Mucosa of descending colon (tissue), 3 donors: ENCODE measurements around the gene PLCB4. TPM values are rescaled to one million over a fixed set of nuclear protein-coding genes. Genes with fewer than 3 reads are reported as not detected.
A peak's percentile ranks its signal among the peaks of the same experiment; 100 is the strongest.

ENCODE experiments used
- ATAC-seq: fragments of 200-7000 bp; cut with Tn5 transposase; one replicate; pipeline ENCODE4 v1.9.1; 2020; ENCODE audit warnings: mild to moderate bottlenecking, moderate library complexity
- DNase-seq, 3 donors: peaks; one replicate each; pipeline ENCODE4 v3.0.0-alpha.2; 2020
- H3K36me3 ChIP-seq: fragments of 200-600 bp; one replicate; pipeline ENCODE4 v1.8.0; 2021; ENCODE audit warnings: low read depth, mild to moderate bottlenecking
- H3K4me1 ChIP-seq: fragments of 200-600 bp; one replicate; pipeline ENCODE4 v1.8.0; 2021; ENCODE audit warnings: low read depth, mild to moderate bottlenecking
- H3K4me3 ChIP-seq: fragments of 200-600 bp; one replicate; pipeline ENCODE4 v1.8.0; 2021; ENCODE audit warnings: mild to moderate bottlenecking
- H3K9me3 ChIP-seq: fragments of 200-600 bp; one replicate; pipeline ENCODE4 v1.8.0; 2021; ENCODE audit warnings: mild to moderate bottlenecking
- intact Hi-C, 2 donors: fragments of 100-400 bp; cut with DNase I in 1 of 2; cut with micrococcal nuclease in 1 of 2; formaldehyde crosslinking; loops; one replicate each; pipeline versions ENCODE4 v1.11.0 to v1.11.1; 2022; cut with DNase I, micrococcal nuclease
- total RNA-seq, 3 donors: library from RNA; stranded (reverse); fragmentation: NEBNext Ultra II Directional in 2 of 3; extraction: Animal tissue kit (Norgen Biotek cat#: 25700) in 2 of 3; gene quantifications; one replicate each; pipeline versions ENCODE4 v1.2.1 to v1.2.4, GENCODE V29; 2021 to 2023
- TF ChIP-seq, protein P1 (sequence below): fragments of 200-600 bp; IDR thresholded peaks from one replicate; pipeline ENCODE4 v1.8.0; 2022; ENCODE audit warnings: antibody characterized with exemption, mild to moderate bottlenecking
- donor health status: DM: no; HTN: no; CAD: no; lungs with moderate emphysema.
- donor health status: DM: no; HTN: no; CAD: no.
- donor health status: DM: no; HTN: yes; CAD: no.

PLCB4 gene
- total RNA-seq, 3 donors from 2014 or later, result 37.8 to 55.0 (median 51.2) TPM

- H3K36me3 ChIP-seq, result no peaks in the 10 kb centered on the region
- DNase-seq (no peak), ATAC-seq (no peak)
- intact Hi-C loops, result no loop called here
- no peak overlapping the region for H3K4me3 ChIP-seq
- H3K4me1 ChIP-seq, result no peaks in the 10 kb centered on the region
- TF ChIP-seq, protein P1, sequence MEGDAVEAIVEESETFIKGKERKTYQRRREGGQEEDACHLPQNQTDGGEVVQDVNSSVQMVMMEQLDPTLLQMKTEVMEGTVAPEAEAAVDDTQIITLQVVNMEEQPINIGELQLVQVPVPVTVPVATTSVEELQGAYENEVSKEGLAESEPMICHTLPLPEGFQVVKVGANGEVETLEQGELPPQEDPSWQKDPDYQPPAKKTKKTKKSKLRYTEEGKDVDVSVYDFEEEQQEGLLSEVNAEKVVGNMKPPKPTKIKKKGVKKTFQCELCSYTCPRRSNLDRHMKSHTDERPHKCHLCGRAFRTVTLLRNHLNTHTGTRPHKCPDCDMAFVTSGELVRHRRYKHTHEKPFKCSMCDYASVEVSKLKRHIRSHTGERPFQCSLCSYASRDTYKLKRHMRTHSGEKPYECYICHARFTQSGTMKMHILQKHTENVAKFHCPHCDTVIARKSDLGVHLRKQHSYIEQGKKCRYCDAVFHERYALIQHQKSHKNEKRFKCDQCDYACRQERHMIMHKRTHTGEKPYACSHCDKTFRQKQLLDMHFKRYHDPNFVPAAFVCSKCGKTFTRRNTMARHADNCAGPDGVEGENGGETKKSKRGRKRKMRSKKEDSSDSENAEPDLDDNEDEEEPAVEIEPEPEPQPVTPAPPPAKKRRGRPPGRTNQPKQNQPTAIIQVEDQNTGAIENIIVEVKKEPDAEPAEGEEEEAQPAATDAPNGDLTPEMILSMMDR, result no peak
- no peaks in the 10 kb centered on the region for H3K9me3 ChIP-seq
These were observed 43.9 kb downstream of the PLCB4 start for GRCh38 chr20:9112541-9113515.

DNA sequence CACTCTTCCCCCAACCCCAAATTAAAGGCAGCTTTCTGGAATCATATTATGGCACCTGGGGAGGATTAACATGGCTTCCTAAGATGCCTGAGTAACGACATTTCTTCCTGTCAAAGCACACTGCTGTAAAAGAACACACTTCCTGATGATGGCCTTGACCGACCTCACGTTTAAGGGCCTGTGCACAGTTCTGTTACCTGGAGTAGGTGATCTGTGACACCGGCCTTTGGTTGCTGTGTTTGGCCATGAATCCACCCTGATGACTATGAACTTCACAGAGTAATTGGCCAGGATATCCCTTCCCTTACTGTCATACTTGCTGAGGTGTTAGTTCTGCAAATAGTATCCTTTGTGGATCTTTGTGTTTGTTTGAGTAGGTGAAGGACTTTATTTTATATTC is 45.8 kb downstream of the PLCB4 start:
- no peak overlapping the region for H3K4me3 ChIP-seq
- H3K9me3 ChIP-seq, result no peaks in the 10 kb centered on the region
- no peaks in the 10 kb centered on the region for H3K4me1 ChIP-seq
- TF ChIP-seq, protein P1, result no peak
- ATAC-seq, result peak; percentile 73
- intact Hi-C loops, result no loop called here
- no peak for DNase-seq
- no peaks in the 10 kb centered on the region for H3K36me3 ChIP-seq

DNA sequence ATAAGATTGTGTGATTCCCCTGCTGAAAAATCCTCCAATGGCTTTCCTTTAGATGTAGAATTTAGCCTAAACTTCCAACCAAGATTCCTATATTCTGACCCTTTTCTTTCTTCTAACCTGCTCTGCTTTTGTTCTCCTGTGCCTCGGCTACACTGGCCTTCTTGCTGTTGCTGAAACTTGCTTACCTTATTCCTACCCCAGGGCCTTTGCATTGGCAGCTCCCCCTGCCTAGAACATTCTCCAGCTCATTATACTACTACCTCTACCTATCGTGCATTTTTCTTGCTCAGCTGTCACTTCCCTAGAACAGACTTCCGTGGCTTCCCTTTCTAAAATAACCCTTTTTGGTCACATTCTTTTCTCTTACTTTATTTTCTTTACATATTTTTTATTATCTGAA is 48.7 kb downstream of the PLCB4 start:
- intact Hi-C loops, result no loop called here
- ATAC-seq, result no peak
- no peak for DNase-seq
- H3K36me3 ChIP-seq, result no peaks in the 10 kb centered on the region
- H3K9me3 ChIP-seq, result no peaks in the 10 kb centered on the region
- H3K4me3 ChIP-seq, result no peak overlapping the region
- TF ChIP-seq, protein P1, result no peak
- H3K4me1 ChIP-seq, result no peaks in the 10 kb centered on the region

DNA sequence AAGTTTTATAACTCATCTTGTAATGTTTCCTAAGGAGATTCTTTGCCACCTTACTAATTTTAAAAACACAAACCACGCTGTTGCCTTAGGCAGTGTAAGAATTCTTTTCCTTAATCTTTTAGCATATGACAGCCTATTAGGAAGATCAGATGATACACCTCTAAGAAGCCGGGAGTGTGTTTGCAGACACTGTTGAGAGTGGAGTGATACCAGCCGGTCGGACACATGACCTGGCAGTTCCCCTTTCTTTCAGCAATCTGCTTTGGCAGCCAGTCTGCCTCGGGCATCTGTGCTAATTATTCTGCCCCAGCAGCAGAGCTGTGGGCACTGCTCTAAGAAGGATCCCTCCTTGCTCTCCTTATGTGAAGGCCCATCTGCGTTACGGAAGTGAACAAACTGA is 50.9 kb downstream of the PLCB4 start:
- no peak overlapping the region for H3K4me3 ChIP-seq
- intact Hi-C loops, result no loop called here
- peak; percentile 31 for ATAC-seq
- no peaks in the 10 kb centered on the region for H3K9me3 ChIP-seq
- no peak for DNase-seq
- TF ChIP-seq, protein P1, result no peak
- no peaks in the 10 kb centered on the region for H3K4me1 ChIP-seq
- H3K36me3 ChIP-seq, result no peaks in the 10 kb centered on the region

DNA sequence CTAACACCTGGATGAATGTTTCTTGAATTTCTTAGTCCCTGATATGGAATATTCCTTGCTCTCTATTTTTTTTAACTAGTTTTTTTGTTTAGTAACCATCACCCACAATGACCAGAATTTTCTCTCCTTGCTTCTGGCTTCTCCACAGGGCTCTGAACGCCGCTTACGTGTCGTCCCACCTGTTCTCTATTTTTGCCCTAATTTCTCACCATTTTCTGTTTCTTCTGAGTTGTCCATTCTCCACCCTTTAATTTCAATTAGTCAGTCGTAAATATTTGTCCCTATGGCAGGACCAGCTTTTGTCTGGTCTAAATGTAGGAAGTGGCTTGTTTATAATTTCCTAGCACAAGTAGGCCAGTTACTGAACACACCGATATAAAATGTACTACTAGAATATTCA is 52.3 kb downstream of the PLCB4 start:
- intact Hi-C loops, result no loop called here

More for the DNA sequence above, 52.3 kb downstream of the PLCB4 start:
- no peaks in the 10 kb centered on the region for H3K36me3 ChIP-seq
- no peaks in the 10 kb centered on the region for H3K4me1 ChIP-seq
- ATAC-seq, result no peak
- no peak overlapping the region for H3K4me3 ChIP-seq
- no peaks in the 10 kb centered on the region for H3K9me3 ChIP-seq
- no peak for DNase-seq
- TF ChIP-seq, protein P1, result no peak
